CD4-positive, alpha-beta T cell treated with Interleukin-4 for 4 hours (primary cell): ENCODE data around the gene SHISA8.
"Not testable (repeated sequence)": the region's sequence is repeated elsewhere in the genome, so short reads cannot be mapped to it uniquely, and the experiment has no call there.

Experiments used
- DNase-seq: peaks from one replicate; pipeline ENCODE4 v3.0.0-alpha.2; 2020

SHISA8 gene

GRCh38 chr22:41915035-41915785 lies at the start of gene SHISA8:
SHISA8 (minus strand) TSS chr22:41915074; CDS start chr22:41914667, 407 bp downstream.
- peak; percentile 33 for DNase-seq

GRCh38 chr22:41964112-41964491 lies 49.2 kb upstream of the SHISA8 start:
- DNase-seq: no peak

- DNase-seq: no peak
These were observed 48.7 kb upstream of the SHISA8 start for GRCh38 chr22:41963453-41964111.

GRCh38 chr22:41957941-41958556 lies 43.2 kb upstream of the SHISA8 start:
- no peak for DNase-seq

GRCh38 chr22:41952713-41953112 lies 37.8 kb upstream of the SHISA8 start:
- no peak for DNase-seq

- no peak for DNase-seq
These were observed 37.1 kb upstream of the SHISA8 start, which contains the start of gene SMIM45 for GRCh38 chr22:41951898-41952474. SMIM45 (plus strand) TSS chr22:41952150.

GRCh38 chr22:41949297-41949965 lies 34.6 kb upstream of the SHISA8 start:
- DNase-seq: no peak

GRCh38 chr22:41948928-41949296 lies 34.0 kb upstream of the SHISA8 start:
- not testable (repeated sequence) for DNase-seq

GRCh38 chr22:41948142-41948541 lies 33.3 kb upstream of the SHISA8 start:
- no peak for DNase-seq

- DNase-seq: no peak
These were observed 32.7 kb upstream of the SHISA8 start for GRCh38 chr22:41947424-41948080.

- DNase-seq: peak; percentile 82
These were observed 32.0 kb upstream of the SHISA8 start, which contains the start of gene CENPM for GRCh38 chr22:41946629-41947423. CENPM (minus strand) TSS chr22:41947152; CDS start chr22:41947076, 76 bp downstream.

- no peak for DNase-seq
These were observed 28.9 kb upstream of the SHISA8 start for GRCh38 chr22:41943661-41944209.

- peak; percentile 90 for DNase-seq
These were observed 26.2 kb upstream of the SHISA8 start for GRCh38 chr22:41940832-41941765.

GRCh38 chr22:41939981-41940831 lies 25.3 kb upstream of the SHISA8 start:
- peak; percentile 99 for DNase-seq

- no peak for DNase-seq
These were observed 22.0 kb upstream of the SHISA8 start for GRCh38 chr22:41936894-41937169.

GRCh38 chr22:41935509-41935908 lies 20.6 kb upstream of the SHISA8 start:
- no peak for DNase-seq

- DNase-seq: no peak
These were observed 20.1 kb upstream of the SHISA8 start for GRCh38 chr22:41935015-41935351.

- no peak for DNase-seq
These were observed 19.6 kb upstream of the SHISA8 start for GRCh38 chr22:41934284-41935014.
